WTC11 (cell line): Measurements from ENCODE around the gene TFAP2E. TPM values are rescaled to one million over a fixed set of nuclear protein-coding genes. Genes with fewer than 3 reads are reported as not detected.

Experiments used
- ATAC-seq: fragments of 200-7000 bp; cut with Tn5 transposase; 2 replicates; pipeline ENCODE4 v1.10.0; 2021; ENCODE audit warnings: mild to moderate bottlenecking, moderate library complexity
- CTCF ChIA-PET: fragments of 300-600 bp; sonication (Branson Sonifier 250); formaldehyde crosslinking; loops from one replicate; lab custom pipeline; 2021; ENCODE audit warnings: antibody characterized with exemption; lab: Charles Lee
- POLR2A ChIA-PET: fragments of 350-600 bp; sonication (Branson Sonifier 250); formaldehyde crosslinking; loops from one replicate; lab custom pipeline; 2021; ENCODE audit warnings: antibody characterized with exemption; lab: Charles Lee
- DNase-seq: peaks from one replicate; pipeline ENCODE4 v3.0.0; 2021; ENCODE audit warnings: low spot score
- H3K27ac Mint-ChIP-seq: 2 replicates; pipeline ENCODE4 v1.8.0; 2021; ENCODE audit warnings: mixed read lengths
- H3K27me3 Mint-ChIP-seq: 2 replicates; pipeline ENCODE4 v1.8.0; 2021; ENCODE audit warnings: low read depth, mild to moderate bottlenecking, moderate library complexity, mixed read lengths
- H3K36me3 Mint-ChIP-seq: 2 replicates; pipeline ENCODE4 v1.8.0; 2021; ENCODE audit warnings: mixed read lengths
- H3K4me1 Mint-ChIP-seq: 2 replicates; pipeline ENCODE4 v1.8.0; 2022; ENCODE audit warnings: mixed read lengths
- H3K4me3 Mint-ChIP-seq: 2 replicates; pipeline ENCODE4 v1.8.0; 2021; ENCODE audit warnings: mild to moderate bottlenecking, moderate library complexity, mixed read lengths
- H3K9me3 Mint-ChIP-seq: 2 replicates; pipeline ENCODE4 v1.8.0; 2021; ENCODE audit warnings: mixed read lengths
- ATF6 ChIP-seq: sonication (generic); formaldehyde crosslinking; IDR thresholded peaks from 2 replicates; pipeline ENCODE4 v1.8.1; 2023; ENCODE audit warnings: mild to moderate bottlenecking, missing genetic modification reagents
- CBFB ChIP-seq: sonication (generic); formaldehyde crosslinking; IDR thresholded peaks from 2 replicates; pipeline ENCODE4 v1.8.1; 2022; ENCODE audit warnings: mild to moderate bottlenecking, low read depth, missing genetic modification reagents
- CREB1 ChIP-seq: sonication (generic); formaldehyde crosslinking; IDR thresholded peaks from 2 replicates; pipeline ENCODE4 v1.8.0; 2023; ENCODE audit warnings: mild to moderate bottlenecking, missing genetic modification reagents
- CREM ChIP-seq: sonication (generic); formaldehyde crosslinking; IDR thresholded peaks from 2 replicates; pipeline ENCODE4 v1.8.1; 2022; ENCODE audit warnings: mild to moderate bottlenecking, missing genetic modification reagents, moderate library complexity
- E2F1 ChIP-seq: sonication (generic); formaldehyde crosslinking; IDR thresholded peaks from 2 replicates; pipeline ENCODE4 v1.8.0; 2022; ENCODE audit warnings: mild to moderate bottlenecking, missing genetic modification reagents
- E2F4 ChIP-seq: sonication (generic); formaldehyde crosslinking; IDR thresholded peaks from 2 replicates; pipeline ENCODE4 v1.8.1; 2022; ENCODE audit warnings: low read depth, mild to moderate bottlenecking, moderate library complexity, missing genetic modification reagents, borderline replicate concordance
- E2F5 ChIP-seq: sonication (generic); formaldehyde crosslinking; IDR thresholded peaks from 2 replicates; pipeline ENCODE4 v1.8.1; 2022; ENCODE audit warnings: mild to moderate bottlenecking, moderate library complexity, missing genetic modification reagents
- JUN ChIP-seq: sonication (generic); formaldehyde crosslinking; IDR thresholded peaks from 2 replicates; pipeline ENCODE4 v1.8.0; 2023; ENCODE audit warnings: mild to moderate bottlenecking, missing genetic modification reagents
- KAT7 ChIP-seq: sonication (generic); formaldehyde crosslinking; IDR thresholded peaks from 2 replicates; pipeline ENCODE4 v1.8.1; 2023; ENCODE audit warnings: missing genetic modification reagents, mild to moderate bottlenecking, borderline replicate concordance
- MAX ChIP-seq: sonication (generic); formaldehyde crosslinking; IDR thresholded peaks from 2 replicates; pipeline ENCODE4 v1.8.0; 2022; ENCODE audit warnings: mild to moderate bottlenecking, missing genetic modification reagents
- NFATC4 ChIP-seq: fragments of 250-450 bp; sonication (Bioruptor Pico); IDR thresholded peaks from 2 replicates; pipeline ENCODE4 v1.9.0; 2021; ENCODE audit warnings: mild to moderate bottlenecking
- NR1H2 ChIP-seq: sonication (generic); formaldehyde crosslinking; IDR thresholded peaks from 2 replicates; pipeline ENCODE4 v1.9.0; 2021; ENCODE audit warnings: mild to moderate bottlenecking, moderate library complexity, missing genetic modification reagents
- PRRX2 ChIP-seq: fragments of 250-450 bp; sonication (Bioruptor Pico); IDR thresholded peaks from 2 replicates; pipeline ENCODE4 v1.8.0; 2021; ENCODE audit warnings: mild to moderate bottlenecking
- TEAD4 ChIP-seq: sonication (generic); formaldehyde crosslinking; IDR thresholded peaks from 2 replicates; pipeline ENCODE4 v1.8.0; 2022; ENCODE audit warnings: mild to moderate bottlenecking, missing genetic modification reagents
- ZBTB43 ChIP-seq: sonication (generic); formaldehyde crosslinking; IDR thresholded peaks from 2 replicates; pipeline ENCODE4 v1.8.1; 2023; ENCODE audit warnings: mild to moderate bottlenecking, missing genetic modification reagents
- ZNF512 ChIP-seq: sonication (generic); formaldehyde crosslinking; IDR thresholded peaks from 2 replicates; pipeline ENCODE4 v1.8.1; 2022; ENCODE audit warnings: missing genetic modification reagents, borderline replicate concordance
- ZNF532 ChIP-seq: fragments of 250-450 bp; sonication (Bioruptor Pico); IDR thresholded peaks from 2 replicates; pipeline ENCODE4 v1.9.0; 2021; ENCODE audit warnings: mild to moderate bottlenecking, borderline replicate concordance
- total RNA-seq: library from RNA; stranded (reverse); gene quantifications from 3 replicates; pipeline ENCODE4 v1.2.3, GENCODE V29; 2021

TFAP2E gene
- total RNA-seq, 1 experiment from 2014 or later, result 1.7 TPM

- no peak overlapping the region for H3K4me3 Mint-ChIP-seq
- no peaks in the 10 kb centered on the region for H3K27me3 Mint-ChIP-seq
- POLR2A ChIA-PET, result no interaction called here
- H3K27ac Mint-ChIP-seq, result no peak overlapping the region
- no peak for TF ChIP-seq CREM (CRISPR knock-in tag)
- no peak for TF ChIP-seq MAX
- no peak for TF ChIP-seq ATF6 (CRISPR knock-in tag)
- no peak for TF ChIP-seq ZNF512 (CRISPR knock-in tag)
- TF ChIP-seq PRRX2 (CRISPR knock-in tag), result no peak
- no peak for TF ChIP-seq TEAD4 (CRISPR knock-in tag)
- TF ChIP-seq E2F1 (CRISPR knock-in tag), result no peak
- no peak for TF ChIP-seq E2F5 (CRISPR knock-in tag)
- TF ChIP-seq ZNF532 (CRISPR knock-in tag), result no peak
- no peak for TF ChIP-seq E2F4
- TF ChIP-seq ZBTB43 (CRISPR knock-in tag), result no peak
- no peak for TF ChIP-seq CBFB (CRISPR knock-in tag)
- TF ChIP-seq NFATC4 (CRISPR knock-in tag), result no peak
- no peak for TF ChIP-seq NR1H2
- TF ChIP-seq CREB1 (CRISPR knock-in tag), result no peak
- no peak for TF ChIP-seq KAT7
- TF ChIP-seq JUN (CRISPR knock-in tag), result no peak
- CTCF ChIA-PET, result interaction anchor here (0.6 to 2.2 kb wide), 4 partner anchors 51 to 116 kb away, joined by 3 to 6 read pairs (median 4); no protein-coding TSS in a partner anchor
- no peak for DNase-seq
- H3K9me3 Mint-ChIP-seq, result no peaks in the 10 kb centered on the region
- peaks cover 23% of the 10 kb centered on the region for H3K36me3 Mint-ChIP-seq
- ATAC-seq, result no peak
- peaks cover 29% of the 10 kb centered on the region for H3K4me1 Mint-ChIP-seq
These were observed 46.4 kb downstream of the TFAP2E start for GRCh38 chr1:35619237-35620121.
